Stimulated activated CD8-positive, alpha-beta memory T cell treated with anti-CD3 and anti-CD28 coated beads, Interleukin-7, amount 100 ng/mL, for 48 hours (primary cell): ENCODE results near the gene KCTD21.
A peak's percentile ranks its signal among the peaks of the same experiment; 100 is the strongest.
"Not testable (repeated sequence)": the region's sequence is repeated elsewhere in the genome, so short reads cannot be mapped to it uniquely, and the experiment has no call there.

Source experiments
- DNase-seq, 2 donors: peaks; one replicate each; pipeline ENCODE4 v3.0.0-alpha.2; 2020; ENCODE audit warnings: low read depth in 1 of 2; ENCODE audit errors: extremely low read depth in 1 of 2

KCTD21 gene

GRCh38 chr11:78188286-78189173 lies at the start of gene KCTD21, which contains the start of gene USP35:
TSS of gene KCTD21 (minus strand) at chr11:78188626. CDS start at chr11:78174554, 14,072 bp downstream.
TSS of gene USP35 (plus strand) at chr11:78188919. CDS start at chr11:78196246, 7,327 bp downstream.
- peak; percentile 85 to 91 for DNase-seq

- no peak for DNase-seq
These were observed 49.0 kb upstream of the KCTD21 start for GRCh38 chr11:78237293-78238046.

GRCh38 chr11:78234006-78234405 lies 45.6 kb upstream of the KCTD21 start:
- DNase-seq, result no peak

- not testable (repeated sequence) for DNase-seq
These were observed 44.6 kb upstream of the KCTD21 start for GRCh38 chr11:78233046-78233445.

- DNase-seq, result no peak
These were observed 43.6 kb upstream of the KCTD21 start for GRCh38 chr11:78231962-78232501.

GRCh38 chr11:78230161-78230877 lies 41.9 kb upstream of the KCTD21 start:
- no peak for DNase-seq

GRCh38 chr11:78229106-78229505 lies 40.7 kb upstream of the KCTD21 start:
- DNase-seq, result no peak

- DNase-seq, result no peak
These were observed 40.0 kb upstream of the KCTD21 start for GRCh38 chr11:78228467-78228866.

GRCh38 chr11:78227921-78228320 lies 39.5 kb upstream of the KCTD21 start:
- DNase-seq, result no peak

- DNase-seq, result no peak
These were observed 38.6 kb upstream of the KCTD21 start for GRCh38 chr11:78226684-78227680.

GRCh38 chr11:78224906-78225420 lies 36.5 kb upstream of the KCTD21 start:
- no peak for DNase-seq

- no peak for DNase-seq
These were observed 36.1 kb upstream of the KCTD21 start for GRCh38 chr11:78224506-78224905.

GRCh38 chr11:78223320-78223954 lies 35.0 kb upstream of the KCTD21 start:
- no peak for DNase-seq

- DNase-seq, result not testable (repeated sequence)
These were observed 34.3 kb upstream of the KCTD21 start for GRCh38 chr11:78222726-78223125.

GRCh38 chr11:78221396-78222315 lies 33.2 kb upstream of the KCTD21 start:
- no peak for DNase-seq

GRCh38 chr11:78220218-78221157 lies 32.1 kb upstream of the KCTD21 start:
- no peak for DNase-seq
